Type B pancreatic cell (in vitro differentiated cells): ENCODE measurements around the gene CFAP57. TPM values are rescaled to one million over a fixed set of nuclear protein-coding genes. Genes with fewer than 3 reads are reported as not detected.

Source experiments
- DNase-seq: peaks from one replicate; pipeline ENCODE4 v3.0.0; 2021; ENCODE audit warnings: mixed read lengths; ENCODE audit not compliant: unreplicated experiment; ENCODE audit errors: extremely low spot score
- H3K27ac Mint-ChIP-seq: 2 replicates; pipeline ENCODE4 v1.8.0; 2021; ENCODE audit warnings: mild to moderate bottlenecking, mixed read lengths
- H3K27me3 Mint-ChIP-seq: 2 replicates; pipeline ENCODE4 v1.8.0; 2021; ENCODE audit warnings: mixed read lengths
- H3K36me3 Mint-ChIP-seq: 2 replicates; pipeline ENCODE4 v1.8.0; 2021; ENCODE audit warnings: mixed read lengths
- H3K4me1 Mint-ChIP-seq: one replicate; pipeline ENCODE4 v1.8.0; 2021; ENCODE audit warnings: mixed read lengths; ENCODE audit not compliant: unreplicated experiment
- H3K4me3 Mint-ChIP-seq: 2 replicates; pipeline ENCODE4 v1.8.0; 2021; ENCODE audit warnings: mild to moderate bottlenecking, mixed read lengths
- H3K9me3 Mint-ChIP-seq: 2 replicates; pipeline ENCODE4 v1.8.0; 2021; ENCODE audit warnings: mixed read lengths
- CTCF ChIP-seq: fragments of 200-600 bp; sonication (generic); conservative IDR thresholded peaks from 2 replicates; pipeline ENCODE4 v1.5.0; 2021; ENCODE audit warnings: antibody characterized with exemption, mild to moderate bottlenecking
- total RNA-seq: library from RNA; stranded (reverse); gene quantifications from 2 replicates; pipeline ENCODE4 v1.2.1, GENCODE V29; 2021; ENCODE audit warnings: low replicate concordance

The CFAP57 gene
- total RNA-seq, 1 donor from 2014 or later: 1.8 TPM

GRCh38 chr1:43292679-43293078, 120.5 kb downstream of the CFAP57 start:
- H3K27ac Mint-ChIP-seq: no peak overlapping the region
- H3K36me3 Mint-ChIP-seq: no peaks in the 10 kb centered on the region
- TF ChIP-seq CTCF: no peak
- no peak overlapping the region for H3K4me3 Mint-ChIP-seq
- peaks cover 3% of the 10 kb centered on the region for H3K27me3 Mint-ChIP-seq
- H3K9me3 Mint-ChIP-seq: no peaks in the 10 kb centered on the region
- H3K4me1 Mint-ChIP-seq: peaks cover 8% of the 10 kb centered on the region
- no peak for DNase-seq

- Mint-ChIP-seq H3K27me3 (no peaks in the 10 kb centered on the region), H3K36me3 (no peaks in the 10 kb centered on the region), H3K4me3 (no peak overlapping the region), H3K9me3 (no peaks in the 10 kb centered on the region), H3K4me1 (peaks cover 8% of the 10 kb centered on the region), H3K27ac (no peak overlapping the region)
- TF ChIP-seq CTCF: no peak
- no peak for DNase-seq
These were observed 121.0 kb downstream of the CFAP57 start for GRCh38 chr1:43293176-43293575.

GRCh38 chr1:43293896-43294760, 122.0 kb downstream of the CFAP57 start:
- H3K27ac Mint-ChIP-seq: no peak overlapping the region
- H3K27me3 Mint-ChIP-seq: no peaks in the 10 kb centered on the region
- no peak overlapping the region for H3K4me3 Mint-ChIP-seq
- H3K36me3 Mint-ChIP-seq: no peaks in the 10 kb centered on the region
- peaks cover 8% of the 10 kb centered on the region for H3K4me1 Mint-ChIP-seq
- DNase-seq: no peak
- no peak for TF ChIP-seq CTCF
- no peaks in the 10 kb centered on the region for H3K9me3 Mint-ChIP-seq

- no peak for DNase-seq
- no peak overlapping the region for H3K4me3 Mint-ChIP-seq
- H3K27ac Mint-ChIP-seq: no peak overlapping the region
- H3K27me3 Mint-ChIP-seq: no peaks in the 10 kb centered on the region
- no peaks in the 10 kb centered on the region for H3K9me3 Mint-ChIP-seq
- peaks cover 8% of the 10 kb centered on the region for H3K4me1 Mint-ChIP-seq
- no peaks in the 10 kb centered on the region for H3K36me3 Mint-ChIP-seq
- TF ChIP-seq CTCF: no peak
These were observed 122.6 kb downstream of the CFAP57 start for GRCh38 chr1:43294761-43295160.

GRCh38 chr1:43296207-43296606, 124.1 kb downstream of the CFAP57 start:
- H3K4me1 Mint-ChIP-seq: peaks cover 8% of the 10 kb centered on the region
- TF ChIP-seq CTCF: no peak
- H3K27ac Mint-ChIP-seq: no peak overlapping the region
- H3K9me3 Mint-ChIP-seq: no peaks in the 10 kb centered on the region
- no peaks in the 10 kb centered on the region for H3K27me3 Mint-ChIP-seq
- no peak overlapping the region for H3K4me3 Mint-ChIP-seq
- no peak for DNase-seq
- H3K36me3 Mint-ChIP-seq: no peaks in the 10 kb centered on the region
